Neural cell (in vitro differentiated cells): ENCODE measurements around the gene FPGS. TPM values are rescaled to one million over a fixed set of nuclear protein-coding genes. Genes with fewer than 3 reads are reported as not detected.

Experiments
- H2AFZ ChIP-seq: fragments of 200-600, 300-800 bp; sonication (generic), shearing (Covaris generic); 2 replicates; pipeline ENCODE4 v1.6.0; 2014; ENCODE audit warnings: low read depth, mild to moderate bottlenecking, antibody characterized with exemption, low read length, moderate library complexity
- H3F3A ChIP-seq: fragments of 200-600 bp; shearing (Covaris generic); 2 replicates; pipeline ENCODE4 v1.6.1; 2016; ENCODE audit warnings: mild to moderate bottlenecking, moderate library complexity, mixed read lengths, antibody characterized with exemption, low read length; ENCODE audit not compliant: insufficient read depth, poor library complexity, severe bottlenecking
- H3K27ac ChIP-seq: fragments of 200-600, 300-800 bp; sonication (generic), shearing (Covaris generic); 2 replicates; pipeline ENCODE4 v1.5.1; 2014; ENCODE audit warnings: mild to moderate bottlenecking, low read length, moderate library complexity
- H3K27me3 ChIP-seq: fragments of 300-800, 200-600 bp; sonication (generic), shearing (Covaris generic); 2 replicates; pipeline ENCODE4 v1.6.0; 2014; ENCODE audit warnings: mild to moderate bottlenecking, low read depth, low read length, moderate library complexity; ENCODE audit not compliant: insufficient read depth
- H3K36me3 ChIP-seq: fragments of 300-800, 200-600 bp; sonication (generic), shearing (Covaris generic); 2 replicates; pipeline ENCODE4 v1.5.1; 2014; ENCODE audit warnings: mild to moderate bottlenecking, antibody characterized with exemption, low read length, moderate library complexity; ENCODE audit not compliant: insufficient read depth
- H3K4me2 ChIP-seq: fragments of 300-800, 200-600 bp; sonication (generic), shearing (Covaris generic); 2 replicates; pipeline ENCODE4 v1.6.0; 2014; ENCODE audit warnings: mild to moderate bottlenecking, low read length
- H3K4me3 ChIP-seq: fragments of 300-800, 200-600 bp; sonication (generic), shearing (Covaris generic); 2 replicates; pipeline ENCODE4 v1.5.1; 2014; ENCODE audit warnings: mild to moderate bottlenecking, low read length, moderate library complexity
- H3K79me2 ChIP-seq: fragments of 200-600 bp; shearing (Covaris generic); replicated peaks from 2 replicates; pipeline ENCODE4 v1.6.0; 2014; ENCODE audit warnings: mild to moderate bottlenecking, low read length, moderate library complexity; ENCODE audit not compliant: insufficient read depth
- H3K9ac ChIP-seq: fragments of 300-800, 200-600 bp; sonication (generic), shearing (Covaris generic); 2 replicates; pipeline ENCODE4 v1.6.1; 2016; ENCODE audit warnings: mild to moderate bottlenecking, low read length, mixed read lengths
- H3K9me2 ChIP-seq: fragments of 200-600 bp; shearing (Covaris generic); 2 replicates; pipeline ENCODE4 v1.6.1; 2016; ENCODE audit warnings: mild to moderate bottlenecking, low read length, mixed read lengths; ENCODE audit not compliant: insufficient read depth
- H3K9me3 ChIP-seq: fragments of 200-600, 300-800 bp; sonication (generic), shearing (Covaris generic); 2 replicates; pipeline ENCODE4 v1.6.1; 2016; ENCODE audit warnings: mild to moderate bottlenecking, mixed run types, low read length, moderate library complexity, mixed read lengths
- H4K20me1 ChIP-seq: fragments of 200-600 bp; shearing (Covaris generic); 2 replicates; pipeline ENCODE4 v1.6.1; 2016; ENCODE audit warnings: mild to moderate bottlenecking, mixed run types; ENCODE audit not compliant: insufficient read depth
- EP300 ChIP-seq: fragments of 450-650 bp; conservative IDR thresholded peaks from 2 replicates; pipeline ENCODE4 v1.6.1; 2014; ENCODE audit warnings: antibody characterized with exemption, mild to moderate bottlenecking, moderate library complexity; ENCODE audit not compliant: poor library complexity, severe bottlenecking
- EZH2 ChIP-seq: fragments of 200-600, 300-800 bp; shearing (Covaris generic), sonication (generic); IDR thresholded peaks from 2 replicates; pipeline ENCODE4 v1.6.1; 2014; ENCODE audit warnings: antibody characterized with exemption, low read length, borderline replicate concordance, mild to moderate bottlenecking; ENCODE audit not compliant: insufficient read depth, poor library complexity, severe bottlenecking
- MXI1 ChIP-seq: fragments of 450-650 bp; conservative IDR thresholded peaks from 2 replicates; pipeline ENCODE4 v1.6.1; 2014; ENCODE audit warnings: antibody characterized with exemption, mild to moderate bottlenecking; ENCODE audit not compliant: poor library complexity, severe bottlenecking
- POLR2AphosphoS5 ChIP-seq: IDR thresholded peaks from 2 replicates; pipeline ENCODE4 v1.6.1; 2012
- RAD21 ChIP-seq: fragments of 450-650 bp; conservative IDR thresholded peaks from 2 replicates; pipeline ENCODE4 v1.6.1; 2014; ENCODE audit warnings: antibody characterized with exemption, mild to moderate bottlenecking, moderate library complexity
- SMC3 ChIP-seq: fragments of 450-650 bp; conservative IDR thresholded peaks from 2 replicates; pipeline ENCODE4 v1.6.1; 2014; ENCODE audit warnings: antibody characterized with exemption, mild to moderate bottlenecking, moderate library complexity; ENCODE audit not compliant: poor library complexity
- TAF1 ChIP-seq: IDR thresholded peaks from 2 replicates; pipeline ENCODE4 v1.6.1; 2012; ENCODE audit warnings: low read depth
- polyA plus RNA-seq: library from polyadenylated mRNA; depleted of rRNA; stranded (reverse); fragments of >200 nt; gene quantifications from 2 replicates; pipeline ENCODE4 v1.2.3, GENCODE V29; 2014
- TF ChIP-seq, protein P1 (sequence below): fragments of 450-650 bp; IDR thresholded peaks from 2 replicates; pipeline ENCODE4 v1.5.1; 2014; ENCODE audit warnings: antibody characterized with exemption, mild to moderate bottlenecking, moderate library complexity; ENCODE audit not compliant: poor library complexity, severe bottlenecking
- TF ChIP-seq, protein P2 (sequence below): IDR thresholded peaks from 2 replicates; pipeline ENCODE4 v1.6.1; 2012; ENCODE audit warnings: borderline replicate concordance

The FPGS gene
- polyA plus RNA-seq, 1 donor from 2014 or later = 38.4 TPM

DNA sequence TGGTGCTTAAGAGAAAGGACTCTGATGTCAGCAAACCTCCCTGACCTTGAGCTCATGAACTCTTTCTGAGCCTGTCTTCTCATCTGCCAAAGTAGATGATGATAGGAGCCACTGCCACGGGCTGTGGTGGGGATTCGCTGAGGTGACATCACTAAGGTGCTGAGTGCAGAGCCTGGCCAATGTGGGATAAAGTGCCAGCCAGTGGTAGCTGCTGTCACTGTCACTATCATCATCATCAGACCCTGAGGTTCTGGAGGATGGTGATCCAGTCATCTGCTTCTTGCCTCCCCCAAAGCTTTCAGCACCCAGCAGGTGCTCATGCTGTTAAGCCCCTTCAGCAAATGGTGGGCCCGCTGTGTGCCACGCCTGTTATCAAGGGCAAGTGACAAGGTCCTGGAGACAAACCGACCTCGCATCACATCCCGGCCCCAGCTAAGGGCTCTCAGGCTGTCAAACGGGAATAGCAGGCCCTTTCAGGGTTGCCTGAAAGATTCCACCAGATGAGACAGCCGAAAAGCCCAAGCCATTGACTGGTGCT lies 6.4 kb downstream of the FPGS start:
- TF ChIP-seq, protein P1, sequence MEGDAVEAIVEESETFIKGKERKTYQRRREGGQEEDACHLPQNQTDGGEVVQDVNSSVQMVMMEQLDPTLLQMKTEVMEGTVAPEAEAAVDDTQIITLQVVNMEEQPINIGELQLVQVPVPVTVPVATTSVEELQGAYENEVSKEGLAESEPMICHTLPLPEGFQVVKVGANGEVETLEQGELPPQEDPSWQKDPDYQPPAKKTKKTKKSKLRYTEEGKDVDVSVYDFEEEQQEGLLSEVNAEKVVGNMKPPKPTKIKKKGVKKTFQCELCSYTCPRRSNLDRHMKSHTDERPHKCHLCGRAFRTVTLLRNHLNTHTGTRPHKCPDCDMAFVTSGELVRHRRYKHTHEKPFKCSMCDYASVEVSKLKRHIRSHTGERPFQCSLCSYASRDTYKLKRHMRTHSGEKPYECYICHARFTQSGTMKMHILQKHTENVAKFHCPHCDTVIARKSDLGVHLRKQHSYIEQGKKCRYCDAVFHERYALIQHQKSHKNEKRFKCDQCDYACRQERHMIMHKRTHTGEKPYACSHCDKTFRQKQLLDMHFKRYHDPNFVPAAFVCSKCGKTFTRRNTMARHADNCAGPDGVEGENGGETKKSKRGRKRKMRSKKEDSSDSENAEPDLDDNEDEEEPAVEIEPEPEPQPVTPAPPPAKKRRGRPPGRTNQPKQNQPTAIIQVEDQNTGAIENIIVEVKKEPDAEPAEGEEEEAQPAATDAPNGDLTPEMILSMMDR = no peak
- TF ChIP-seq SMC3 (no peak), RAD21 (no peak), EZH2 (no peak), MXI1 (no peak), EP300 (no peak), POLR2AphosphoS5 (no peak), TAF1 (no peak)
- TF ChIP-seq, protein P2, sequence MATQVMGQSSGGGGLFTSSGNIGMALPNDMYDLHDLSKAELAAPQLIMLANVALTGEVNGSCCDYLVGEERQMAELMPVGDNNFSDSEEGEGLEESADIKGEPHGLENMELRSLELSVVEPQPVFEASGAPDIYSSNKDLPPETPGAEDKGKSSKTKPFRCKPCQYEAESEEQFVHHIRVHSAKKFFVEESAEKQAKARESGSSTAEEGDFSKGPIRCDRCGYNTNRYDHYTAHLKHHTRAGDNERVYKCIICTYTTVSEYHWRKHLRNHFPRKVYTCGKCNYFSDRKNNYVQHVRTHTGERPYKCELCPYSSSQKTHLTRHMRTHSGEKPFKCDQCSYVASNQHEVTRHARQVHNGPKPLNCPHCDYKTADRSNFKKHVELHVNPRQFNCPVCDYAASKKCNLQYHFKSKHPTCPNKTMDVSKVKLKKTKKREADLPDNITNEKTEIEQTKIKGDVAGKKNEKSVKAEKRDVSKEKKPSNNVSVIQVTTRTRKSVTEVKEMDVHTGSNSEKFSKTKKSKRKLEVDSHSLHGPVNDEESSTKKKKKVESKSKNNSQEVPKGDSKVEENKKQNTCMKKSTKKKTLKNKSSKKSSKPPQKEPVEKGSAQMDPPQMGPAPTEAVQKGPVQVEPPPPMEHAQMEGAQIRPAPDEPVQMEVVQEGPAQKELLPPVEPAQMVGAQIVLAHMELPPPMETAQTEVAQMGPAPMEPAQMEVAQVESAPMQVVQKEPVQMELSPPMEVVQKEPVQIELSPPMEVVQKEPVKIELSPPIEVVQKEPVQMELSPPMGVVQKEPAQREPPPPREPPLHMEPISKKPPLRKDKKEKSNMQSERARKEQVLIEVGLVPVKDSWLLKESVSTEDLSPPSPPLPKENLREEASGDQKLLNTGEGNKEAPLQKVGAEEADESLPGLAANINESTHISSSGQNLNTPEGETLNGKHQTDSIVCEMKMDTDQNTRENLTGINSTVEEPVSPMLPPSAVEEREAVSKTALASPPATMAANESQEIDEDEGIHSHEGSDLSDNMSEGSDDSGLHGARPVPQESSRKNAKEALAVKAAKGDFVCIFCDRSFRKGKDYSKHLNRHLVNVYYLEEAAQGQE = no peak
- Histone ChIP-seq H3K9me3 (no peaks in the 10 kb centered on the region), H3K9ac (no peak overlapping the region), H3K9me2 (no peaks in the 10 kb centered on the region), H3K27me3 (no peaks in the 10 kb centered on the region), H2AFZ (no peak overlapping the region), H4K20me1 (no peaks in the 10 kb centered on the region), H3F3A (no peaks in the 10 kb centered on the region), H3K79me2 (peaks cover 2% of the 10 kb centered on the region), H3K4me3 (no peak overlapping the region), H3K36me3 (no peaks in the 10 kb centered on the region), H3K27ac (no peak overlapping the region), H3K4me2 (no peak overlapping the region)

DNA sequence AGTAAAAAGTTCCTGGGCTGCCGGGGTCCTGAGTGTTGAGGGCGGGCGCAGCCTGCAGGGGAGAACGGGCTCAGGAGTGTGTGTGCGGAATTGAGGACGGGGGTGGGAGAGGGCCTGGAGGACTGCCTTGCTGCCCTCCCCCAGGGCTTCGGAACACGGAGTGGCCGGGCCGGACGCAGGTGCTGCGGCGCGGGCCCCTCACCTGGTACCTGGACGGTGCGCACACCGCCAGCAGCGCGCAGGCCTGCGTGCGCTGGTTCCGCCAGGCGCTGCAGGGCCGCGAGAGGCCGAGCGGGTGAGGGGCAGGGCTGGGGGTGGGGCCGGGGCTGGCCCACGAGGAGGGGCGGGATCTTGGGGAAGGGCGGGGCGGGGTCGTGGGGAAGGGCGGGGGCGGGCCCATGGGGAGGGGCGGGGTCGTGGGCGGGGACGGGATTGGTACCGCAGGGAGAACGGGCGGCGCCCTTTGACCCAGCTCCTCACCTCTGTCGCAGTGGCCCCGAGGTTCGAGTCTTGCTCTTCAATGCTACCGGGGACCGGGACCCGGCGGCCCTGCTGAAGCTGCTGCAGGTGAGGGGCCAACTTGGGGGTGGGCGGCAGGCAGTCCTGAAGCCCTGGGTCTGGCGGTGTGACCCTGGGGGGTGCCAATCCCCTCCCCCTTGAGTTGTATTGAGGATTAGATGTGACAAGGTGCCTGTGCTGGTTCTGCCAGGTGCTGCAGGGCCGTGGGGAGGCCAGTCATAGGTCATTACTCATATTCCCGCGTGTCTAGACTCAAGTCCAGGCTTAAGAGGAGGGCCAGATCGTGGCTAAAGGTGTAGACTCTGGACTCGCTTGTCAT lies 7.1 kb downstream of the FPGS start:
- Histone ChIP-seq H3K4me3 (no peak overlapping the region), H3K4me2 (no peak overlapping the region), H3K27ac (no peak overlapping the region), H3K9me2 (no peaks in the 10 kb centered on the region), H3K27me3 (no peaks in the 10 kb centered on the region), H4K20me1 (no peaks in the 10 kb centered on the region), H3K9me3 (no peaks in the 10 kb centered on the region), H3K79me2 (no peaks in the 10 kb centered on the region), H3F3A (no peaks in the 10 kb centered on the region), H2AFZ (no peak overlapping the region), H3K9ac (no peak overlapping the region), H3K36me3 (no peaks in the 10 kb centered on the region)
- TF ChIP-seq POLR2AphosphoS5 = no peak
- TF ChIP-seq TAF1 = no peak
- no peak for TF ChIP-seq MXI1
- TF ChIP-seq EP300 = no peak
- TF ChIP-seq EZH2 = no peak
- TF ChIP-seq, protein P1 = no peak
- TF ChIP-seq, protein P2 = no peak
- no peak for TF ChIP-seq SMC3
- no peak for TF ChIP-seq RAD21
